NCI-H510A treated with DMSO at 0.1 percent for 48 hours (cell line): ENCODE results near the gene FN3KRP.

ENCODE experiments used
- DNase-seq: peaks from one replicate; lab custom pipeline; 2025; lab: John Stamatoyannopoulos, UW

Gene FN3KRP

DNA sequence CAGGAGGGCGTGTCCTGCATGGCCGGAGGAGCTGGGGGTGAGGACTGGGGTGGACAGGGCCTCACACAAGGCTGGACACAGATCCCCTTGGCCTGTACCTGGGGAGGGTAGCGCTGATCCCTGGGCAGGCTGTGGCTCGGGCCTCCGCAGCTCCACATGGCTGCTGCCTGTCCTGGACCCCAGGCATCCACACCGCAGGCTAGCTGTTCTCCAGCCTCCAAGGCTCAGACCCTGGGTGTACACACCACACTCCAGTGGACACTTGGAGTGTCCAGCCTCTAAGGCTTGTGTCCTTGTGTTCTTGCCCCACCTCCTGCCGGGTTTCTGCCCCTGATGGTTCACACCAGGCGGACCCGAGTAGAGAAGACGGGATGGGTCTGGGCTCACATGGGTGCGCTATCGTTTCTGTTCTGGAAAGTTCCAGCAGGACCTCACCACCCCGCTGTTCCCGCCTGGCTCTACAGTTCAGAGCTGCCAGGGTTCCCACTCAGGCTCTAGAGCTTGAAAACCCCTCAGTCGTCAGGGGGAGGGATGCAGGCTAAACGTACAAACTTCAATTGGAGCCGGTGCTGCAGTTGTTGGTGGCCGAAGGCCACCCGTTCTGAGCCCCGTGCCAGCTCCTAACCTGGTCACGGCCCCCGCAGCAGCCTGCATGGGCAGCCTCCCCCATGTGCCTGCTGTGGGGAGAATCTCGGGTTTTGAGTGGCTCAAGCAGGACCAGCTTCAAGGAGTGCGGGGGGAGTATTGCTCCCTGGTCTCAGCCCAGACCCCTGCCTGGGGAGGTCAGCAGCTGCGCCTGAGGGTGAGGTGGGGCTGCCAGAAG, 6.6 kb upstream of the FN3KRP start:
- DNase-seq = no peak

DNA sequence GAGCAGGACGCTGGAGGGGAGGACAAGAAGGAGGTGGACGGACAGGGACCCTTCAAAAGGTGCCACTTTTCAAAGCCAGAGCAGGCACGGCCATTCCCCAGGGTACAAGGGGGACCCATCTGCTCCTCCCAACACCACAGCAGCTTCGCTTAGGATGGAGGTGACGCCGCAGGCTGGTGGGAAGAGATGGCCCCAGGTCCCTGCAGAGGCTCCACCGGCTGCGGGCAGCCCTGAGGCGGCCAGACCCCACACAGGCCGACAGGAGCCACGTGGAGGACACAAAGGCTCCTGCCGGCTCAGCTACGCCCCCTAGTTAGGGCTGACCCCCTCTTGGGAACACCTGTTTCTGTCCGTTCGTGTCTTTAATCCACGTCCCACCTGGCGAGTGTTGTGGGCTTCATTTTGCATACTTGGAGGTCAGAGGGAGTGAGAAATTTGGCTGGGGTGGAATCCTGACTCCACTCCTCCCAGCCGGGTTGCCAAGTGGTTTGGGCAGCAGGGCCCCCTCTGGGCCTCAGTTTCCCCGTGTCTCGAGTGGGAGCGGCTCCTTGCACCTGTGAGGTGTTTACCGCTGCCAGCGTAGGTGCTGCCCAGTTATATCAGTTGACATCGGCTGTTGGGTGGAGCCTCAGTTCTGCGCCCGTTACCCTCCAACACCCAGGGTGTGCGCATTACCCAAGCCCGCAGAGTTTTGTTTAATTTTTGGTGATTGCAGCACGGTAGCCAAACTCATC, 5.8 kb upstream of the FN3KRP start:
- DNase-seq = no peak

GRCh38 chr17:82713071-82713723, 3.3 kb upstream of the FN3KRP start:
- DNase-seq = no peak

DNA sequence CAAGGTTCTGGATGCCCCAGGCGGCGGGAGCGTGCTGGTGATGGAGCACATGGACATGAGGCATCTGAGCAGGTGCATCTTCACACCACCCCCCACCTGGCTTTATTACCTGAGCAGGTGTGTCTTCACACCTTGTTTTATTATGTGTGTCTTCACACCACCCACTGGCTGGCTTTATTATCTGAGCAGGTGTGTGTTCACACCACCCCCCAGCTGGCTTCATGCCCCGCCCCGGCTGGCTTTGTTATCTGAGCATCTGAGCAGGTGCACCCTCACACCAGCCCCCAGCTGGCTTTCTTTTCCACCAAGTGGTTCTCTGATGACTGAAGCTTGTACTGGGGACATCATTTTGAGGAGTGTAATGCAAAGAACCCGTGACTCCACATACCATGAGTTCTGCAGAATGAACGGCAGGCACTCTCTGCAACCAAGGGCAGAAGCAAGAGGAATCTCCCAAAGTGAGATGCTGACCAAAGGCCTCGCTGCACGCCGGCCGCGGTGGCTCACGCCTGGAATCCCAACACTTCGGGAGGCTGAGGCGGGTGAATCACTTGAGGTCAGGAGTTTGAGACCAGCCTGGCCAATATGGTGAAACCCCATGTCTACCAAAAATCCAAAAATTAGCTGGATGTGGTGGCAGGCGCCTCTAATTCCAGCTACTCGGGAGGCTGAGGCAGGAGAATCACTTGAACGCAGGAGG, 2.6 kb downstream of the FN3KRP start:
- DNase-seq = no peak

DNA sequence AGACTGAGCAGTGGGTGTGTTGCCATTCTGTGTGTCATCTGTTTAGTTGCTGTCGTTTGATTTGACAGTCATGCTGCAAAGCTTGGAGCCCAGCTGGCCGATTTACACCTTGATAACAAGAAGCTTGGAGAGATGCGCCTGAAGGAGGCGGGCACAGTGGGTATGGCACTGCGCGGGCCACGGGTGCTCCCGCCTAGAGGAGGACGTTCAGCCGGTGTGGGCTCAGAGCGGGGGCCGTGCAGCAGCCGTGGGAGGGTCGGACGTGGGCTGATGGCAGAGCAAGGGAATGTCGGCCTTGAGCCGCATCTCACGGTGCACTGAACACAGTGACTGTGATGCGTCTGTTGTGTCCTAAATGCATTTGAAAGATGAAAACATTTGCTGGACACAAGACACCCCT, 3.7 kb downstream of the FN3KRP start:
- DNase-seq = no peak

- no peak for DNase-seq
Measured at GRCh38 chr17:82722341-82723013, 6.0 kb downstream of the FN3KRP start.

- no peak for DNase-seq
Measured at GRCh38 chr17:82723169-82723807, 6.8 kb downstream of the FN3KRP start.

DNA sequence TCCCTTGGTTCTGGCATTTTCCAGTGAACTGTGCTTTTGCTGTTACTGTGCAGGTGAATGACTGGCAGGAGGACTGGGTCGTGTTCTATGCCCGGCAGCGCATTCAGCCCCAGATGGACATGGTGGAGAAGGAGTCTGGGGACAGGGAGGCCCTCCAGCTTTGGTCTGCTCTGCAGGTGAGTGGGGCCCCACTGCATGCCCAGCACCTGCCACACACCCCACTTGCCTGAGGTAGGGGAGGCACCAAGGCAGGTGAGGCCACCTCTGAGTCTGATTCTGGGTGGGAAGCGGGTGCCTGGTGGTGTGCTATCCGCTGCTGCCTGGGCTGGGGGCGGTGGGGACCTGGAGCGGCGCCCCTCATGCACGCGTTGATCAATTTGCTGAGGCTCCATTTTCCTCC, 9.9 kb downstream of the FN3KRP start:
- no peak for DNase-seq

DNA sequence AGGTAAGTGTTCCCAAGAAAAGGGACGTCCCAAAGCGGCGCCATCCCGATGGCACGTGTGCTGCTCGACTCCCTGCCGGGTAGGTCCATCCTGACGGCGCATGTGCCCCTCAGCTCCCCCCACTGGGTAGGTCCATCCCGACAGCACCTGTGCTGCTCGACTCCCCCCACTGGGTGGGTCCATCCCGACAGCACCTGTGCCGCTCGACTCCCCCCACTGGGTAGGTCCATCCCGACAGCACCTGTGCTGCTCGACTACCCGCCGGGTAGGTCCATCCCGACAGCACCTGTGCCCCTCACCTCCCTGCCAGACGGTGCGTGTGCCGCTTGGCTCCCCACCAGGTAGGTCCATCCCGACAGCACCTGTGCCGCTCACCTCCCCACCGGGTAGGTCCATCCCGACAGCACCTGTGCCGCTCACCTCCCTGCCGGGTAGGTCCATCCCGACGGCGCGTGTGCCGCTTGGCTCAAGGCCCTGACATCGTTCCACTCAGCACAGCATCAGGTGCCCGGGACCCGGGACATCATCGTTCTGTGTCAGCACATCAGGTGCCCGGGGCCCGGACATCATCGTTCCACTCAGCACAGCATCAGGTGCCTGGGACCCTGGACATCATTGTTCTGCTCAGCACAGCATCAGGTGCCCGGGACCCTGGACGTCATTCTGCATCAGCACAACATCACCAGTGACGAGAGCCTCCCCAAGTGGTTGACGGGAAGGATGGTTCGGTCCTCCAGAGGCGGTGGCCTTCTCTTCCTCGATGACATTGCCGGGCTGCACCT, 13.2 kb downstream of the FN3KRP start:
- DNase-seq = no peak

DNA sequence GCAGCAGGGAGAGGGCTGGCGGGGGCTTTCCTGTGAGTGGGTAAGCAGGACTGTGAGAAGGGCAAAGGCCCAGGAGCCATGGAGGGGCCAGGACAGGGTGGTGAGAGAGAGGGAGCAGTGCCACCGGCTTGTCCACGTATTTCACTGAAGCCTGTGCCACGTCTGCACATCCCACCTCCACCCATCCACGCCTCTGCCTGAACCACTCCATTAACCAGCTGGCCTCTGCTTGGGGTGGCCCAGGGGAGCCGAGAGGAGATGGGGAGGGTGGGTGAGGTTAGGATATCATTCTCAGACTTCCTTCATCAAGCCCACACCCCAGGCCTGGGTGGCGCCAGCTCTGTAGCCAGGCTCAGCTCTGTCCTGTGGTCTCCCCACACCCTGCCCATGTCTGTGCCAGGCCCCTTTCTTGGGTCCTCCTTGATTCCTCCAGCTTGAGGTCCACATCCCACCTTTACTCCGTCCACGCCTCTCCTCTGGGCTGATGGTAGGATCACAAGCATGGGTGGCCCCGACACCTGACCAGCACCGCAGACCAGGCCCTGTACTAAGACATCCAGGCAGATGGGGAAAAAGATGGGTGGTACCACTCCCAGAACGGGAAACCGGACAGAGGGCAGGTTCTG, 15.7 kb downstream of the FN3KRP start:
- DNase-seq = no peak

DNA sequence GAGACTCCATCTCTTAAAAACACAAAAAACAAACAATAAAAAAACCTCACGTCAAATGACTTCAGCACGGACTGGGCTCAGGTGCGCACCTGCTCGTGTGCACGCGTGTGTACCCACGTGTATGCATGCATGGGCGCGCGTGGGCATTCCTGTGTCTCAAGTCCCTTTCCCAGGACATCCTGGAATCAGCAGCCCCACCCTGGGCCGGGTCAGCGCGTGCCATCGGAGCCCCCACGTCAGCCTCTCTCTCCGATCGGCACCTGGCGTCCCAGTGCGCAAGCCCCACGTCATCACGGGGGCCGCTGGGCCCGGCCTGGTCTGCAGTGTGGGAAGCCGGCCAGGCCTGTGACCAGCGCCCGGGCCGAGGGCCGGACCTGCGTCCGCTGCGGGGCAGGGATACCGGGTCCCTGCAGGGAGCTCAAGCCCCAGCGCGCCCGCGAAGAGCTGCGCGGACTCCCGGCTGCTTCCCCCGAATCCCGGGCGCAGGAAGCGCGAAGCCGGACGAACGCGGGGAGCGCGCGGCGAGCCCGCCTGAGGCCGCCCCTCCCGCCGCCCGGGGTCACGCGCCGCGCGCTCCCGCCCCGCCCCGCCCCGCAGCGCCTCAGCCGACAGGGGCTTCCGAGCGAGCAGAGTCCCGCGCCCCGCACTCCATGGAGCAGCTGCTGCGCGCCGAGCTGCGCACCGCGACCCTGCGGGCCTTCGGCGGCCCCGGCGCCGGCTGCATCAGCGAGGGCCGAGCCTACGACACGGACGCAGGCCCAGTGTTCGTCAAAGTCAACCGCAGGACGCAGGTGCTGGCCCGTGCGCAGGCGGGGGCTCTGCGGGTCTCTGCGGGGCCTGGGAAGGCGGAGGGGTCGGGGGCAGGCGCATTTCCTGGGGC, 18.7 kb downstream of the FN3KRP start, which contains the start of gene FN3K:
Gene FN3K (plus strand): TSS at position 629 of the 880 bp plus-strand sequence. CDS start 22 bp downstream, at position 651.
- peak; percentile 32 for DNase-seq

DNA sequence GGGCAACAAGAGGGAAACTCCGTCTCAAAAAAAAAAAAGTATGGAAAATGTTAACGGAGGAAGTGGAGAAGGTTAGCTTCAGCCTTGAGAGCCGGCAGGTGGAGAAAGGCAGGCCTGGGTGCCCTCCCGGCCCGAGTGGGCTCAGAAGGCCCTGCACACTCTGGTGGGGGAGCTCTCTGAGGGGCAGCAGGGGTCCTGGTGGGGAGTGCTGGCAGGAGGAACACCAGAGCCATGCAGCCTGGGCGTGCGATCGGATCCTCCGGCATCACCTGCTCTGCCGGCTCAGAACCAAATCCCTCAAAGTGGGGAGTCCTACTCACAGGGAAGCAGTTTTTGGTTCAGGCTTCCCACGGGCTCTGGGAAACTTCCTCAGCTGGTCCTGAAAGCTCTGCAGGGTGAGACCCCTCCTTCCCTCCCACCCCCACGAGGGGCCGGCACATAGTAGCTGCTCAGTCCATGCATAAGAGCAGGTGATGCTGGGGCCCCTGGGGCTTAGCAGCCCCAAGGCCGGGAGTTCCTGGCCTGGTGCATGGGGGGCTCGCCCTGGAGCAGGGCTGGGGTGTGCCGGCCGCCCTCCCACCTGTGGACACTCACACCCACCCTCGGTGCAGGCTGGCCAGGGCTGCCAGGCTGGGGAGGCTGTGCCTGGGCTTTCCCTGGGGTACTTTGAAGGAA, 20.1 kb downstream of the FN3KRP start:
- DNase-seq = no peak

- no peak for DNase-seq
Measured at GRCh38 chr17:82737967-82738877, 21.7 kb downstream of the FN3KRP start.

DNA sequence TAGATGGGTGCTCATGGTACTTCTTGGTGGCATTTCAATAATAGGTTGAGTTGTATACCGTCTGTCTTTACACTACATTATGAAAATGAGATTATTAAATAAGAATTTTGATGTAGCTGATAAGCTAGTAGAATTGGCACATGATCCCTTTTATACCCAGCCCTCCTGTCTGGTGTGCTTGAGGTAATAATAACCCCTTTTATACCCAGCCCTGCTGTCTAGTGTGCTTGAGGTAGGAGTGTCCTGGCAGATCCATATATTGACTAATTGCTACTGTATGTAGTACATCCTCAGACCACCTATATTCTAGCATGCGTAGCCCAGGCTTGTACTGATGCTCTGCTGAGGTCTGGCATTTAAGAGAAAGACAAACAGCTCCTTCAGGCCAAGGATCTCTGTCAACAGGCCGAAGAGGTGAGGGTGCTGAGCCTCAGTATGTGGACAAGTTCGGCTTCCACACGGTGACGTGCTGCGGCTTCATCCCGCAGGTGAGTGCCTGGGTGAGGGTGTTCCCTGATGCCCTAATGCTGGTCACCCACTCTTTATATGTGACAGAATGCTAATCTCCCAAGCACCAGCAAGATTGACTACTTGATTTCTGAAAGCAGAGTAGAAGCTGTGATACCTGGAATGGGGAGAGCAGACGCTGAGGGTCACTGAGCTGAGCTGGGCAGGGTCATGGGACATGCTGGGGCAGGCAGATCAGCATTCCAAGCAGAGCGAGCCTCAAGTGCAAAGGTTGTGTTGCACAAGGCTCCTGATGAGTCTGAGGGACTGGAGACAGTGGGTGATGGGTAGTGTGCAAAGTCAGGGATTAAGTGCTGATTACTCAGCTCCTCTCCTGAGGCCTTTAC, 24.6 kb downstream of the FN3KRP start:
- DNase-seq = no peak

DNA sequence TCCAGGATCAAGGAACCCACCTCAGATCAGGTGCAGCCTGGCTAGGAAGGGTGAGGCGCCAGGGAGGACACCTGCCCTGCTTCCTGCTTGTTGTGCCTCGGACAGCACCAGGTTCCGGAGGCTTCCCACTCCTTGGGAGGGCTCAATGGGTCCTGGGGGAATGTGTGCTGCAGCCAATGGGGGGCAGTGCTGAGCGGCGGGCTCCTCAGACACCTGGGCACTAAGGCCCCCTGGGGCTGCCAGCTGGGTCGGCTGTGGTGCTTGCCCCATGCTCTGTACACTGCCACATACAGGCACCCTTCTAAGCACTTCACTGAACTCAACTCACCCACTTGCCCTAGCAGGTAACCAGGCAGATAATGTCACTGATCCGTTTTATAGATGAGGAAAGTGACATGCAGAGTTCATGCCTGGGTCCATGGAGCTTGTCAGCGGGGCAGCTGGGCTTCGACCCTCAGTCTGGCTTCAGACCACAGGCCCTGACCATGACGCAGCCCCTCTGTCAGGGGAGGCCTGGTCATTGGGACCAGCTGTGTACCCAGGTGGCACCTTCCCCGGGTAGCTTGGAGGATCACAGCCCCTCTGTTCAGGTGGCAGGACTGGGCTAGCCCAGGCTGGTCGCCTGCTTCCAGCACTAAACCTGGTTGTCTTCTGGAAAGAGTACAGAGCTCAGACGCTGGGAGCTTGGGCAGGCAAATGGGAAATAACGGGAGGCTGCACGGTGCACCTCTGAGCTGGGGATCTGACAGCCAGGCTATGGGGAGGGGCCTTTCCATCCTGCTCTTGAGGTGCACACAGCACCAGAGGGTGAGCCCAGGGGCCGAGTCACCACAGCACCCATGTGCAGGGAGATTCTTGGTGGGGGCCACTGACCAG, 27.1 kb downstream of the FN3KRP start:
- DNase-seq = no peak
